K562 (cell line): Measurements from ENCODE around the gene PSPC1. TPM values are rescaled to one million over a fixed set of nuclear protein-coding genes. Genes with fewer than 3 reads are reported as not detected.

Source experiments
- ATAC-seq: fragments of 200-7000 bp; cut with Tn5 transposase; 3 replicates; pipeline ENCODE4 v1.9.1; 2020; ENCODE audit warnings: moderate library complexity
- BruUV-seq: library from RNA; stranded (reverse); fragments of 400-500 nt; replicated peaks from 2 replicates; lab custom pipeline; 2021; lab: Mats Ljungman, UMichigan
- CTCF ChIA-PET: fragments of 300-600 bp; formaldehyde crosslinking; extraction: SDS; loops from one replicate; lab custom pipeline; 2021; ENCODE audit warnings: low intra/inter-chr PET ratio; lab: Yijun Ruan, JAX
- POLR2A ChIA-PET: fragments of 300-600, 350-650 bp; sonication (Branson Sonifier 250); formaldehyde crosslinking; extraction: SDS; loops from one replicate; lab custom pipeline; 2021; ENCODE audit warnings: antibody characterized with exemption, inconsistent platforms; lab: Yijun Ruan, JAX
- DNase-seq, 4 experiments: peaks; one replicate each; pipeline versions ENCODE4 v3.0.0 to v3.0.0-alpha.2; 2011 to 2018; ENCODE audit warnings: low spot score in 3 of 4, mixed read lengths in 3 of 4; ENCODE audit errors: extremely low read depth in 1 of 4
- FAIRE-seq: peaks from 2 replicates; lab custom pipeline; 2011; peaks lifted over from hg19 to GRCh38; lab: Jason Lieb, UNC
- H2AFZ ChIP-seq: 2 replicates; pipeline ENCODE4 v1.6.0; 2011; ENCODE audit warnings: low read depth, low read length, control low read depth, inconsistent platforms
- H3K27ac ChIP-seq: fragments of 200-600 bp; 3 replicates; pipeline ENCODE4 v1.8.0; 2011; ENCODE audit warnings: low read depth, mild to moderate bottlenecking, control low read depth, inconsistent platforms, low read length, moderate library complexity, mixed read lengths; ENCODE audit errors: extremely low read depth
- H3K27me3 ChIP-seq, 2 experiments: fragments of 300-600 bp in 1 of 2; 2 replicates in 1 of 2; 3 replicates in 1 of 2; pipeline versions ENCODE4 v1.6.0 to v1.8.0; 2011; ENCODE audit warnings: inconsistent platforms in 2 of 2, low read length in 2 of 2, mild to moderate bottlenecking in 1 of 2, mixed read lengths in 1 of 2, moderate library complexity in 1 of 2; ENCODE audit not compliant: control insufficient read depth in 2 of 2, insufficient read depth in 2 of 2
- H3K36me3 ChIP-seq: fragments of 300-600 bp; 3 replicates; pipeline ENCODE4 v1.8.0; 2011; ENCODE audit warnings: mild to moderate bottlenecking, low read length, inconsistent platforms; ENCODE audit not compliant: control insufficient read depth, insufficient read depth
- H3K4me1 ChIP-seq, 2 experiments: fragments of 200-600 bp in 1 of 2; replicated peaks in 1 of 2; 2 replicates in 1 of 2; 3 replicates in 1 of 2; pipeline versions ENCODE4 v1.5.1 to v1.8.0; 2011; ENCODE audit warnings: inconsistent platforms in 2 of 2, low read length in 2 of 2, mild to moderate bottlenecking in 1 of 2, mixed read lengths in 1 of 2, moderate library complexity in 1 of 2; ENCODE audit not compliant: control insufficient read depth in 2 of 2, insufficient read depth in 2 of 2
- H3K4me2 ChIP-seq: 2 replicates; pipeline ENCODE4 v1.6.1; 2011; ENCODE audit warnings: low read length, control low read depth, inconsistent platforms, mixed read lengths; ENCODE audit not compliant: insufficient read depth
- H3K4me3 ChIP-seq: fragments of 200-600 bp; sonication (generic), shearing (Covaris generic); 2 replicates; pipeline ENCODE4 v1.5.1; 2016; ENCODE audit warnings: control low read depth, inconsistent platforms
- H3K79me2 ChIP-seq: fragments of 200-600 bp; 3 replicates; pipeline ENCODE4 v1.8.0; 2011; ENCODE audit warnings: low read length, inconsistent platforms; ENCODE audit not compliant: control insufficient read depth, insufficient read depth
- H3K9ac ChIP-seq, 2 experiments: 2 replicates each; pipeline versions ENCODE4 v1.6.0 to v1.6.1; 2011; ENCODE audit warnings: low read depth in 2 of 2, low read length in 2 of 2, control low read depth in 1 of 2, inconsistent platforms in 1 of 2, mild to moderate bottlenecking in 1 of 2, mixed read lengths in 1 of 2; ENCODE audit not compliant: insufficient read depth in 1 of 2
- H3K9me1 ChIP-seq: one replicate; pipeline ENCODE4 v1.6.0; 2011; ENCODE audit warnings: inconsistent platforms, mild to moderate bottlenecking, low read length, moderate library complexity; ENCODE audit not compliant: control insufficient read depth, insufficient read depth
- H3K9me3 ChIP-seq: replicated peaks from 2 replicates; pipeline ENCODE4 v1.5.1; 2011; ENCODE audit warnings: low read depth, low read length, inconsistent platforms; ENCODE audit not compliant: control insufficient read depth, insufficient read depth
- H4K20me1 ChIP-seq: replicated peaks from 2 replicates; pipeline ENCODE4 v1.6.1; 2011; ENCODE audit warnings: low read length, inconsistent platforms, mixed read lengths; ENCODE audit not compliant: control insufficient read depth, insufficient read depth
- ATF4 ChIP-seq: fragments of 450-650 bp; formaldehyde crosslinking; IDR thresholded peaks from 2 replicates; pipeline ENCODE4 v1.4.0; 2022; ENCODE audit warnings: mild to moderate bottlenecking, moderate library complexity
- BMI1 ChIP-seq: fragments of 150-350 bp; IDR thresholded peaks from 2 replicates; pipeline ENCODE4 v1.6.1; 2014; ENCODE audit warnings: low read length
- FOXP4 ChIP-seq: sonication (generic); formaldehyde crosslinking; IDR thresholded peaks from 2 replicates; pipeline ENCODE4 v1.8.0; 2022; ENCODE audit warnings: mild to moderate bottlenecking, missing genetic modification reagents, borderline replicate concordance
- KDM4B ChIP-seq, 2 experiments: fragments of 450-650 bp in 1 of 2; sonication (generic) in 1 of 2; IDR thresholded peaks; 2 replicates each; pipeline ENCODE4 v1.6.1; 2016 to 2017; ENCODE audit warnings: borderline replicate concordance in 2 of 2, antibody characterized with exemption in 1 of 2, low read depth in 1 of 2, mild to moderate bottlenecking in 1 of 2
- PURB ChIP-seq: sonication (generic); formaldehyde crosslinking; IDR thresholded peaks from 2 replicates; pipeline ENCODE4 v1.9.0; 2021; ENCODE audit warnings: low read depth, mild to moderate bottlenecking, missing genetic modification reagents
- RBM22 ChIP-seq: fragments of 200-400 bp; formaldehyde crosslinking; IDR thresholded peaks from 2 replicates; pipeline ENCODE4 v1.6.1; 2018; ENCODE audit warnings: low read length, low read depth; ENCODE audit not compliant: poor library complexity, severe bottlenecking
- XRCC3 ChIP-seq: fragments of 450-650 bp; IDR thresholded peaks from 2 replicates; pipeline ENCODE4 v1.6.1; 2017; ENCODE audit warnings: mild to moderate bottlenecking, moderate library complexity
- ZFP91 ChIP-seq: sonication (generic); formaldehyde crosslinking; IDR thresholded peaks from 2 replicates; pipeline ENCODE4 v1.8.0; 2022; ENCODE audit warnings: mild to moderate bottlenecking, missing genetic modification reagents
- ZNF217 ChIP-seq: sonication (generic); formaldehyde crosslinking; IDR thresholded peaks from 2 replicates; pipeline ENCODE4 v1.8.0; 2022; ENCODE audit warnings: mild to moderate bottlenecking, missing genetic modification reagents
- ZNF41 ChIP-seq: fragments of 250-450 bp; sonication (Bioruptor Pico); conservative IDR thresholded peaks from 2 replicates; pipeline ENCODE4 v1.4.0; 2020; ENCODE audit warnings: mild to moderate bottlenecking
- ZNF561 ChIP-seq: fragments of 450-650 bp; formaldehyde crosslinking; conservative IDR thresholded peaks from 2 replicates; pipeline ENCODE4 v1.4.0; 2020; ENCODE audit warnings: mild to moderate bottlenecking, moderate library complexity
- WGBS: fragments of 100-300 bp; shearing (Covaris generic); methylation state at CpG from one replicate; pipeline ENCODE4 v1.1.6; 2016; ENCODE audit warnings: low coverage, mixed read lengths; ENCODE audit not compliant: insufficient coverage; ENCODE audit errors: missing lambda C conversion rate; 5-methylcytosine and 5-hydroxymethylcytosine counted together
- in situ Hi-C: fragments of 300-500 bp; cut with MboI; formaldehyde crosslinking; loops from 4 replicates; pipeline ENCODE4 v1.15.0; 2018; ENCODE audit warnings: inconsistent platforms, mixed read lengths
- intact Hi-C: fragments of 100-400 bp; cut with micrococcal nuclease; formaldehyde crosslinking; loops from 2 replicates; pipeline ENCODE4 v1.14.2; 2022
- polyA plus RNA-seq, 8 experiments: library from polyadenylated mRNA; depleted of rRNA in 4 of 8; stranded (reverse) in 5 of 8; unstranded in 3 of 8; fragments of >200 nt; fragmentation: Nextera tagmentation in 2 of 8; fragmentation: Illumina TruSeq in 1 of 8; extraction: Ambion mirVana in 2 of 8; extraction: Trizol in 1 of 8; gene quantifications; 2 replicates each; pipeline versions ENCODE4 v1.2.1 to v1.2.3, GENCODE V29; 2011 to 2014; ENCODE audit warnings: inconsistent platforms in 1 of 8, missing spikeins in 1 of 8
- total RNA-seq, 7 experiments: library from RNA; depleted of rRNA in 6 of 7; stranded (reverse); fragments of >200 nt in 6 of 7; fragmentation: Illumina TruSeq in 2 of 7; extraction: Trizol in 2 of 7; gene quantifications; 2 replicates each; pipeline versions ENCODE4 v1.2.1 to v1.2.3, GENCODE V29; 2011 to 2021; ENCODE audit warnings: low replicate concordance in 1 of 7
- TF ChIP-seq, protein P1 (sequence below): fragments of 250-450 bp; sonication (Bioruptor Pico); IDR thresholded peaks from 2 replicates; pipeline ENCODE4 v1.8.0; 2022; ENCODE audit warnings: inconsistent platforms

The PSPC1 gene
- total and polyA plus RNA-seq, 9 of the 15 experiments (the other 6 are each of a cell fraction or from before 2014, with no cell fraction given): 8.6 to 60.4 (median 42.4) TPM

- Histone ChIP-seq H3K9ac (no peak overlapping the region), H3K9me3 (no peaks in the 10 kb centered on the region), H4K20me1 (no peaks in the 10 kb centered on the region), H3K9me1 (no peaks in the 10 kb centered on the region), H3K4me2 (no peak overlapping the region), H3K27ac (no peak overlapping the region), H3K4me1 (no peaks in the 10 kb centered on the region; a peak in 1 of 5 replicates), H3K36me3 (peaks cover 57% of the 10 kb centered on the region), H3K4me3 (no peak overlapping the region), H3K79me2 (peaks cover 86% of the 10 kb centered on the region), H2AFZ (no peak overlapping the region), H3K27me3 (no peaks in the 10 kb centered on the region)
- in situ Hi-C loops (no loop called here), intact Hi-C loops (no loop called here)
- FAIRE-seq (no peak), ATAC-seq (no peak), DNase-seq (no peak)
- 98% methylated on average over 6 of the region's 6 CpGs for WGBS
- POLR2A ChIA-PET: interaction anchor here (0.7 to 3.6 kb wide), 3 partner anchors 10 to 91 kb away, joined by 3 to 11 read pairs (median 5); partner anchors contain the start of genes PSPC1 and ZMYM5
- CTCF ChIA-PET: no interaction called here
- BruUV-seq: no TSS peak
- no peak for TF ChIP-seq ZNF41
- TF ChIP-seq PURB (CRISPR knock-in tag): no peak
- no peak for TF ChIP-seq ZFP91
- no peak for TF ChIP-seq KDM4B (IDR thresholded peaks at IDR 0.05; ENCODE audit: borderline replicate concordance in 2 of 2, low read depth in 1 of 2)
- TF ChIP-seq XRCC3: no peak
- no peak for TF ChIP-seq BMI1
- TF ChIP-seq, protein P1, sequence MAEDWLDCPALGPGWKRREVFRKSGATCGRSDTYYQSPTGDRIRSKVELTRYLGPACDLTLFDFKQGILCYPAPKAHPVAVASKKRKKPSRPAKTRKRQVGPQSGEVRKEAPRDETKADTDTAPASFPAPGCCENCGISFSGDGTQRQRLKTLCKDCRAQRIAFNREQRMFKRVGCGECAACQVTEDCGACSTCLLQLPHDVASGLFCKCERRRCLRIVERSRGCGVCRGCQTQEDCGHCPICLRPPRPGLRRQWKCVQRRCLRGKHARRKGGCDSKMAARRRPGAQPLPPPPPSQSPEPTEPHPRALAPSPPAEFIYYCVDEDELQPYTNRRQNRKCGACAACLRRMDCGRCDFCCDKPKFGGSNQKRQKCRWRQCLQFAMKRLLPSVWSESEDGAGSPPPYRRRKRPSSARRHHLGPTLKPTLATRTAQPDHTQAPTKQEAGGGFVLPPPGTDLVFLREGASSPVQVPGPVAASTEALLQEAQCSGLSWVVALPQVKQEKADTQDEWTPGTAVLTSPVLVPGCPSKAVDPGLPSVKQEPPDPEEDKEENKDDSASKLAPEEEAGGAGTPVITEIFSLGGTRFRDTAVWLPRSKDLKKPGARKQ (CRISPR knock-in tag): no peak
- no peak for TF ChIP-seq ZNF561 (CRISPR knock-in tag)
- TF ChIP-seq FOXP4: no peak
- TF ChIP-seq RBM22: no peak
- TF ChIP-seq ZNF217 (CRISPR knock-in tag): no peak
- TF ChIP-seq ATF4: no peak
These were observed 10.4 kb downstream of the PSPC1 start for GRCh38 chr13:19772306-19772705.
